SK-N-SH treated with all-trans-retinoic acid at 6 μM for 48 hours (cell line): ENCODE results near the gene SDK1.

ENCODE experiments used
- TOX ChIP-seq: fragments of 250-450 bp; sonication (Bioruptor Pico); IDR thresholded peaks from 2 replicates; pipeline ENCODE4 v1.8.0; 2021; ENCODE audit warnings: mild to moderate bottlenecking, moderate library complexity, borderline replicate concordance
- ZNF565 ChIP-seq: fragments of 450-650 bp; formaldehyde crosslinking; conservative IDR thresholded peaks from 2 replicates; pipeline ENCODE4 v1.5.0; 2020; ENCODE audit warnings: low read depth, mild to moderate bottlenecking, moderate library complexity

DNA sequence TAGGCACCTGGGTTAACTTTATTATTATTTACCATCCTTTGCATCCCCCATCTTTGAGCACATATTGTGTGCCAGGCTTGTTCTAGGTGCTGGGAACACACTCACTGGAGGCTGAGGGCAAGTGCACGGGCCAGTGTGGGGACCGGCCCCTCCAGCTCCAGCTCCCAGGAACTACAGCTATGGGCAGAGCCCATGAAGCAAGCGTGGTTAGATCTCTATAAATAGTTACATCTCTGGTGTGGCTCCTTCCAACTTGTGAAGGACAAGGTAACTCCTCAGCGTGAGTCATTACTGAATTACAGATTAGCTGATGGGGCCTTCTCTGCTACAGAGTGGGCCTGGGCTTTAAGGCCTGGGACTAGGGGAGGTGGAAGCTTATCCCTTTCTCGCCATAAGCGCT lies 583.5 kb downstream of the SDK1 start:
- TF ChIP-seq TOX (CRISPR knock-in tag) (no peak), ZNF565 (CRISPR knock-in tag) (no peak)
